Tibial artery (tissue), 4 donors: ENCODE data around the gene TMPRSS13.

ENCODE experiments used
- DNase-seq, 2 donors: peaks; one replicate each; pipeline ENCODE4 v3.0.0-alpha.2; 2019
- H3K27ac ChIP-seq, 2 donors: fragments of 200-600 bp; sonication (generic) in 1 of 2; 1 replicate in 1 of 2; 2 replicates in 1 of 2; pipeline ENCODE4 v1.5.1; 2018 to 2019; ENCODE audit warnings: mild to moderate bottlenecking in 1 of 2
- H3K27me3 ChIP-seq, 2 donors: fragments of 200-600 bp; sonication (generic) in 1 of 2; one replicate each; pipeline versions ENCODE4 v1.5.1 to v1.6.0; 2016 to 2019
- H3K36me3 ChIP-seq, 3 donors: fragments of 200-600 bp; sonication (generic) in 2 of 3; one replicate each; pipeline ENCODE4 v1.5.1; 2016 to 2019; ENCODE audit warnings: mild to moderate bottlenecking in 2 of 3
- H3K4me1 ChIP-seq, 4 donors: fragments of 200-600 bp; sonication (generic) in 2 of 4; 1 replicate in 3 of 4; 2 replicates in 1 of 4; pipeline ENCODE4 v1.5.1; 2016 to 2019
- H3K4me3 ChIP-seq, 2 donors: fragments of 200-600 bp; sonication (generic) in 1 of 2; 1 replicate in 1 of 2; 2 replicates in 1 of 2; pipeline ENCODE4 v1.5.1; 2018 to 2019; ENCODE audit warnings: mild to moderate bottlenecking in 2 of 2
- H3K9me3 ChIP-seq, 3 donors: fragments of 200-600 bp; sonication (generic) in 1 of 3; one replicate each; pipeline ENCODE4 v1.5.1; 2016 to 2019
- intact Hi-C: fragments of 100-400 bp; cut with DNase I; formaldehyde crosslinking; loops from one replicate; pipeline ENCODE4 v1.15.0; 2023; ENCODE audit warnings: low total_unique reads
- TF ChIP-seq, protein P1 (sequence below), 2 experiments: fragments of 200-600 bp in 1 of 2; fragments of 450-650 bp in 1 of 2; IDR thresholded peaks; one replicate each; pipeline ENCODE4 v1.5.1; 2017 to 2019; ENCODE audit warnings: antibody characterized with exemption in 2 of 2, mild to moderate bottlenecking in 1 of 2, moderate library complexity in 1 of 2

TMPRSS13 gene

DNA sequence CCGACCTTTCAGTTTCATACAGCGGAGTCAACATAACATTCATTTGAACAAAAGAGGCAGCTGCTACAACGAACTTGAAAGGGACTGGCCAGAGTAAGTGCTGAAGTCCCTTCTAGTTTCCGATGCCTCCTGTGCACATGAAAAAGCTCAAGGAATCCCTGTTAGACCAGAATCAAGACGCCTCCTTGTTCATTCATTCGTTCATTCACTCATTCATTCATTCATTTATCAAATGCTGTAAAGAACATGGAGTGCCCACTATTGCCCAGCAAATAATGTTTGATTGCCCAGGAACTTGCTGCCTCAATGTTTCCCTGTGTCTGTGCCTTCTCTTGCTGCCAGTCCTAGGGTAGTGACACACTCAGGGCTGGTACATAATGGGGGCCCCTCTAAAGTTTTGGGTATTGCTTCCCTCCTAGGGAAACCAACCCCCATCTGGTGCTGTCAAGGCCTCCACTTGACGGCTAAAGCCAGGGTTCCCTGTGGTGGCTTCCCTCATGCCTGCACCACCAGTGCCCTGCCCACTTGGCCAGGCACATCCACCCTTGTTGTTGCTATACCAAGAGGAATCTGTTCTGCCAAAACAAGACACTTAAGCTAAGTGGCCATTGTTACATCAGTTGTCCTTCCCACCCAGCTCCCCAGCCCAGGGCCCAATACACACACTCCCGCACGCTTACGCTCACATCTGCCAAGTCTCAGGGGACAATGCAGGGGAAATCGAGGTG is 3.8 kb downstream of the TMPRSS13 start:
- peak in 1 of 2 donors; percentile 52 for DNase-seq

DNA sequence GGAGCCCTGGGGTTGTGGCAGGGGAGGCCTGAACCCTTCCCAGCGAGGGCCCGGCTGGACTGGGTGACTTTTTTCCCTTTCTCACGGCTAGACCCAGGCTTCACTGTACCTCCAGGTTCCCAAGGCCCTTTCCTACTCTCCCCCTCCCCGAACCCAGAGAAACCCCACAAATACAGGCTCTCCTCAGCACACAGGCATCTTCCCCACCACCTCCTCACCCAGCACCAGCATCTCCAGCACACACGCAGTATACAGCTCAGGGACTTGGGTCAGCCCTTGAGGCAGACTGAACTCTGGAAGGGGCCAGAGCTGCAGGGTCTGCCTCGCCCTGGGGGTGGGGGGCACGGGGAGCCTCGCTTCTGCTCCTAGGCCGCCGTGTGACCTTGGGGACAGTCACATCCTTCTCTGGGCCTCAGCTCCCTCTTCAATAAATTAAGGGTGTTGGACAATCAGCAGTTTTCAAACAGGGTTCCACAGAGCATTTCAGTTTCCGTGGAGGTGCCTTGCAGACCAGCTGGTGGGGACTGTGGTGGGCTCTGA is 4.5 kb downstream of the TMPRSS13 start:
- intact Hi-C loops: no loop called here
- no peaks in the 10 kb centered on the region for H3K4me1 ChIP-seq
- TF ChIP-seq, protein P1, sequence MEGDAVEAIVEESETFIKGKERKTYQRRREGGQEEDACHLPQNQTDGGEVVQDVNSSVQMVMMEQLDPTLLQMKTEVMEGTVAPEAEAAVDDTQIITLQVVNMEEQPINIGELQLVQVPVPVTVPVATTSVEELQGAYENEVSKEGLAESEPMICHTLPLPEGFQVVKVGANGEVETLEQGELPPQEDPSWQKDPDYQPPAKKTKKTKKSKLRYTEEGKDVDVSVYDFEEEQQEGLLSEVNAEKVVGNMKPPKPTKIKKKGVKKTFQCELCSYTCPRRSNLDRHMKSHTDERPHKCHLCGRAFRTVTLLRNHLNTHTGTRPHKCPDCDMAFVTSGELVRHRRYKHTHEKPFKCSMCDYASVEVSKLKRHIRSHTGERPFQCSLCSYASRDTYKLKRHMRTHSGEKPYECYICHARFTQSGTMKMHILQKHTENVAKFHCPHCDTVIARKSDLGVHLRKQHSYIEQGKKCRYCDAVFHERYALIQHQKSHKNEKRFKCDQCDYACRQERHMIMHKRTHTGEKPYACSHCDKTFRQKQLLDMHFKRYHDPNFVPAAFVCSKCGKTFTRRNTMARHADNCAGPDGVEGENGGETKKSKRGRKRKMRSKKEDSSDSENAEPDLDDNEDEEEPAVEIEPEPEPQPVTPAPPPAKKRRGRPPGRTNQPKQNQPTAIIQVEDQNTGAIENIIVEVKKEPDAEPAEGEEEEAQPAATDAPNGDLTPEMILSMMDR (IDR thresholded peaks at IDR 0.05): no peak
- H3K9me3 ChIP-seq: no peaks in the 10 kb centered on the region
- H3K36me3 ChIP-seq: no peaks in the 10 kb centered on the region
- H3K27ac ChIP-seq: no peak overlapping the region
- peaks cover 0 to 14% of the 10 kb centered on the region in 2 donors for H3K27me3 ChIP-seq
- peak in 1 of 2 donors; percentile 16 for DNase-seq
- no peak overlapping the region for H3K4me3 ChIP-seq

More for the DNA sequence above, 3.8 kb downstream of the TMPRSS13 start:
- H3K4me3 ChIP-seq: no peak overlapping the region
- peaks cover 0 to 14% of the 10 kb centered on the region in 2 donors for H3K27me3 ChIP-seq
- H3K27ac ChIP-seq: no peak overlapping the region
- no peaks in the 10 kb centered on the region for H3K4me1 ChIP-seq
- no peaks in the 10 kb centered on the region for H3K36me3 ChIP-seq
- H3K9me3 ChIP-seq: no peaks in the 10 kb centered on the region
- TF ChIP-seq, protein P1 (IDR thresholded peaks at IDR 0.05): no peak
- intact Hi-C loops: no loop called here

DNA sequence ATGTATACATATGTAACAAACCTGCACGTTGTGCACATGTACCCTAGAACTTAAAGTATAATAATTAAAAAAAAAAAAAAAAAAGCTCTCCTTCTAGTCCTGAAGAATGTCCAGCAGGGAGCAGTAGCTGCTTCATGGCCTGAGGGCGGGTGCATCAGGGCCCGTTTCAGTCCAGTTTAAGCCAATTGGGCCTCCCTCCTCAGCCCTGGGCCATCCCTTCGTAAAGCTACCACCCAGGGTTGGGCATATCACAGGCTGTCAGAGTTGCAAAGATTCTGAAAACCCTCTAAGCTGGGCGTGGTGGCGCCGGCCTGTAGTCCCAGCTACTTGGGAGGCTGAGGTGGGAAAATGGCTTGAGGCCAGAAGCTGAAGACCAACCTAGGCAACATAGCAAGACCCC is 5.4 kb downstream of the TMPRSS13 start:
- no peaks in the 10 kb centered on the region for H3K36me3 ChIP-seq
- no peak overlapping the region for H3K27ac ChIP-seq
- DNase-seq: peak in 1 of 2 donors; percentile 42
- H3K27me3 ChIP-seq: peaks cover 0 to 14% of the 10 kb centered on the region in 2 donors
- TF ChIP-seq, protein P1 (IDR thresholded peaks at IDR 0.05): no peak
- H3K9me3 ChIP-seq: no peaks in the 10 kb centered on the region
- H3K4me3 ChIP-seq: no peak overlapping the region
- intact Hi-C loops: no loop called here
- H3K4me1 ChIP-seq: no peaks in the 10 kb centered on the region

DNA sequence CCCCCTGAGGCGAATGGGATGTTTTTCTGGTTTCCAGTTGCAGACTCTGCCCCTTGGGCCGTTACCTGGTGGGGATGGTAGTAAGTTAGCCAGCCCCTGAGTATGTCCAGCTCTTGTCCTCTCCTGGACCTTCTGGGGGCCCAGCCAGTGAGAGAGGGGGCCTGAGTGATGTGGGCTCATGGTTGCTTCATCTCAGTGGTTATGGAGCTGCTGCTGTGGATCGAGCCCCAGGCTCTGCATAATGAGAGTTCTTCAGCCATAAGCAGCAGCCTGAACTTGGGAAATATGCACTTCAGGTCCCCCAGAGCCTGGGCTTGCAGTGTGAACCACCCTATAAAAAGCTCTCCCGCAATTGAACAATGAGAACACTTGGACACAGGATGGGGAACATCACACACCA is 5.9 kb downstream of the TMPRSS13 start:
- Histone ChIP-seq H3K27me3 (peaks cover 0 to 14% of the 10 kb centered on the region in 2 donors), H3K36me3 (no peaks in the 10 kb centered on the region), H3K9me3 (no peaks in the 10 kb centered on the region), H3K4me3 (no peak overlapping the region), H3K27ac (no peak overlapping the region), H3K4me1 (no peaks in the 10 kb centered on the region)
- intact Hi-C loops: no loop called here
- TF ChIP-seq, protein P1 (IDR thresholded peaks at IDR 0.05): no peak
- DNase-seq: peak in 1 of 2 donors; percentile 32

DNA sequence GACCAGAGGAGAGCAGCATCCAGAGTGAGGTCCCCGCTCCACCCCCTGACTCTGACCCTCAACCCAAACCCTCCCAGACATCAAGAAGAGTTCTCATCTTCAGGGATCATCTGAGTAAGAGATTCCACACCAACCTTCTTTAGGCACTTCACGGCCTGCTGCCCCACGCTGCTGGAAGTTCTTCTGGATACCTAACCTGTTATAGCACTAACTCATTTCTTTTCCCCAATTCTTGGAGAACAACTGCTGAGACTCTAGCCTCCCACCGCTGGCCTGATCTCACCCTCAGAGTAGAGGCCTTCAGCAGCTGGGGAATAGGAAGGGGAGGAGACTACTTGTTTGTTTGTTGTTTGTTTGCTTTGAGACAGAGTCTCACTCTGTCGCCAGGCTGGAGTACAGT is 7.3 kb downstream of the TMPRSS13 start:
- peaks cover 0 to 14% of the 10 kb centered on the region in 2 donors for H3K27me3 ChIP-seq
- TF ChIP-seq, protein P1 (IDR thresholded peaks at IDR 0.05): no peak
- no peak overlapping the region for H3K27ac ChIP-seq
- H3K9me3 ChIP-seq: no peaks in the 10 kb centered on the region
- intact Hi-C loops: no loop called here
- H3K4me3 ChIP-seq: no peak overlapping the region
- H3K4me1 ChIP-seq: no peaks in the 10 kb centered on the region
- DNase-seq: peak in 1 of 2 donors; percentile 51
- H3K36me3 ChIP-seq: no peaks in the 10 kb centered on the region
